RCC 7860 (cell line): ENCODE data around the gene CH25H.
"Not testable (repeated sequence)": the region's sequence is repeated elsewhere in the genome, so short reads cannot be mapped to it uniquely, and the experiment has no call there.

Experiments
- DNase-seq: peaks from one replicate; pipeline ENCODE4 v3.0.0-alpha.2; 2015; ENCODE audit warnings: low spot score
- FAIRE-seq: peaks from 2 replicates; lab custom pipeline; 2012; peaks lifted over from hg19 to GRCh38; lab: Jason Lieb, UNC

CH25H gene

DNA sequence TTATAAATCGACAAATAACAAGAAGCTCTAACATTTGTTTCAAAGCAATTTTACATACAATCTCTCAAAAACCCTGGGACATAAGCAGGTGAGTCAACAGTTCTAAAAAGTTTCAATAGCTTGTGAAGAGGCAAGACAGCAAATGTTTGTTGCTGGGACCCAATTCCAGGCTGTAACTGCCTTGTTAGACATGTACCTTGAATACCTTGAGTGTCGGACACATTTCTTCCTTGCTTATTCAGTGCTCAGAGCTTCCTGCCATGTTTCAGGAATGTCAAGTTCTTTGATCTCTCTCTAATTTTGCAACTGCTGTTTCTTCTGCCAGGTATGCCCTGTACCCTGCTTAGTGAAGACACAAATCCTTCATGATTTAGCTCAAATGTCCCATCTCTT is 5.1 kb downstream of the CH25H start:
- no peak for DNase-seq
- no peak for FAIRE-seq

DNA sequence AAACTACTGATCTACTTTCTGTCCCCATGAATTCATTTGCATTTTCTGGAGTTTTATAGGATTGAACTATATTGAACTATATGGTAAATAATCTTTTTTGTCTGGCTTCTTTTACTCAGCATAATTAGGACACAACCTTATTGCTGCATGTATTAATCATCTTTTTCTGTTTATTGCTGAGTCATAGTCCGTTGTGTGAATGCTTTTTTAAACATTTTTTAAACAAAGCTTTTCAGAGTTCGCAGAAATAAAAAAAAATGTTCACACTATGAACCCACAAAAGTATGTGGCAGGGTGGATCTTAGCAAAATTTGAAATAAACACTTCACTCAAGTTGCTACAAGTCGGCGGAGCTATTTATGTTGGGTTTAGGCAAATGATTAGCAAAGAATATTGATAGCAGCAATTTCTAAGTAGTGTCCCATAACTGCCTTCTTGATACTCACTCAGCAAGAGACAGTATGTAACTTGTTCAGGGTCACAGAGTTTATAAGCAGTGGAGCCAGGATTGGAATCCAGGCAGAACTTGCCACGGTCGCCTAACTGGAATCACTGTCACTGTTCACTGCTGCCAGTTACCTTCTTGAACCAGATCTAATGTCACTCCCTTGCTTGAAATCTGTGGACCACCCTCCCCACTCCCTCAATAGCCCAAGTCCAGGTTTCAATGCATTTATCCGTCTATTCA is 5.6 kb downstream of the CH25H start:
- FAIRE-seq, result no peak
- DNase-seq, result no peak

DNA sequence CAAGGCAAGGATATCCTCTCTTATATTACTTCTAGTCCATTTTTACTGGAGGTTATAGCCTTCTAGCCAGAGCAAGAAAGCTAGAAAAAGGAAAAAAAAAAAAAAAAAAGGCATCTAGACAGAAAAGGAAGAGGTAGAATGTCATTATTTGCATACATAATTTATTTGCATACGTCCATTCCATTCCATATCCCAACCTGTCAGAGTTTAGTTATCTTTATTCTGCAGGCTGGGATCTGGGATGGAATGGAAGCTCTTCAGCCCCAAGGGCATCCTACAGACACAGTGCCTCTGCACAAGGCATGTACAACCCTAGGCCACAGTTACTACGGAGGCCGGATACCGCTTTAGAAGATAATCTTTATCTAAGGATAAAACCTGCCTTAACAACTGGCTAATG is 9.6 kb downstream of the CH25H start:
- FAIRE-seq, result no peak
- no peak for DNase-seq

DNA sequence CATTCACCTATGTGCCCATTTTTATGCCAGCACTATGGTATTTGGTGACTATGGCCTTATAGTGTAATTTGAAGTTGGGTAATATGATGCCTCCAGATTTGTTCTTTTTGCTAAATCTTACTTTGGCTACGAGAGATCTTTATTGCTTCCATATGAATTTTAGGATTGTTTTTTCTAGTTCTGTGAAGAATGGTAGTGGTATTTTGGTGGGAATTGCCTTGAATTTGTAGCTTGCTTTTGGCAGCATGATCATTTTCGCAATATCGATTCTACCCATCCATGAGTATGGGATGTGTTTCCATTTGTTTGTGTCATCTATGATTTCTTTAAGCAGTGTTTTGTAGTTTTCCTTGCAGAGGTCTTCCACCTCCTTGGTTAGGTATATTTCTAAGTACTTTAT is 15.8 kb downstream of the CH25H start:
- not testable (repeated sequence) for DNase-seq, FAIRE-seq

DNA sequence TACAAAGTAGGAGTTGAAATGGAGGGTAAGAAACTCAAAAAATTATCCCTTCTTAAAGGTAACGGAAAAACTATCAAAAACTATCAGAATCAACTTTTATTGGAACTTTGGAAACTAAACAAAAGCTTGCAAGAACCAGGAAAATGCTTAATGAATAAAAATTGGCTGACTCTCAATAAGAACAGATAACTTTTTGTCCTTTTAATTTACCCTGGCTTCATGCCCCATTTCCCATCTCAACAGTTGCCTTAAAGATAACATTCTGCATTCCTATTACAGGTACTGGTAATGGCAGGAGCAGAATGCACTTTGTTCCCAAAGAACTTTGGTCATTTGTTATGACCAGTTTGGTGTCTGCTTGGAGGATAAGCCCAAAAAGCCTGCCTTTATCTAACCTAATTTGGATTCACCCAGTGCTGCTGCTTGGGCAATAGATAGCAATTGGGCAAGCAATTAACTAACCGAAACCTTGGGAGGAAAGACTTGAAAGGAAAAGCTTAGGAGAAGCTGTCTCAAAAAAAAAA is 17.8 kb downstream of the CH25H start:
- DNase-seq (no peak), FAIRE-seq (no peak)

DNA sequence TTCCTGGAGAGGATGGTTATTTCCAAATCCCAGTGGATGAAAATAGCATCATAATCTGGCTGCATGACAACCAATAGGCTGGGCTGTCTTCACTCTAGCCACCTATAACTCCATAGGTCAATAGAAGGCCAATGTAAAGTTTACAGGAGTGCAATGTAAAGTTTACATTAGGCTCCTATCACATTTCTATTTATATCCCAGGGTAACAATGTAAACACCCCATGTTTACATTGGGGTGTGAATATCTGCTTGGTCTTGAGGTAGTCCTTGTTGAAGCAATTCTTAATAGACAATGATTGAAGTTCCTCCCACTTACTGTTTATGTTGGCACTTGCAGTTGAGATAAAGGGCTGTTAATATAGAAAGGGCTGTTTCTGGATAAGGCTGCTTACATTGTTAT is 21.5 kb downstream of the CH25H start:
- DNase-seq, result no peak
- FAIRE-seq, result no peak

DNA sequence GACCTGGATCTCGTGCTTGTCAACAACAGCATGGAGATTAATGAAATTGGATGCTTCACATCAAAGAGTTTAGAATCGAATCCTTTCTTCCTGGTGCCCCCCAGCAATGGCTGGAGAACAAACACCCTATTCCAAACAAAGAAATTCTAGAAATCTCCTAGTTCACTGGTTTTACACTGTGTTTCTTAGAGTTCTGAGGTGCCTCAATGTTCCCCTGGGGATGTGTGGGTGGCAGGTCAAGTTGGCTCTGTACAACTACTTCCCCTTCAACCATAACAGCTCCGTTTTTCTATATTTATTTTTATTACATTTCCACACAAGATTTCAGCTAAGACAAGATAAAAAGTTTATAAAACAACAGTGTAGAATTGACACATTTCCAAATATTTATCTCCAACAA is 22.5 kb downstream of the CH25H start:
- FAIRE-seq, result no peak

DNA sequence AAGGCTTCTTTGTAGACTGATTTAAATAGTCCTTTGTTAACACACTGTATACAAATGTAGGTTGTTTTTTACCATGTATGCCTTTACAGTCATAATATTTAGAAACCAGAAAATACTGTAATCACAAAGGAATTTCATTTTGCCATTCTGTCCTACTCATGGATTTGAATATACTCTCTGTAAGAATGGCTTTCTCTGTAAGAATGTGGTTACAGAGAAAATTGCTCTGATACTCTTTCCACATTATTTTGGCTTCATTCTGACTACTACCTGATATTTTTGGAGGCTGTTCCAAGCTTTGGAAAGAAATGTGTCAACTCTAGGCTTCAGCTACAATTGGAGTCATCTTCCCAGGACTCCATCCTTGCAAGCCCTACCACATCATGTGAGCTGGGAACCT is 23.5 kb downstream of the CH25H start:
- FAIRE-seq (no peak), DNase-seq (no peak)

More for the DNA sequence above, 22.5 kb downstream of the CH25H start:
- DNase-seq, result no peak

DNA sequence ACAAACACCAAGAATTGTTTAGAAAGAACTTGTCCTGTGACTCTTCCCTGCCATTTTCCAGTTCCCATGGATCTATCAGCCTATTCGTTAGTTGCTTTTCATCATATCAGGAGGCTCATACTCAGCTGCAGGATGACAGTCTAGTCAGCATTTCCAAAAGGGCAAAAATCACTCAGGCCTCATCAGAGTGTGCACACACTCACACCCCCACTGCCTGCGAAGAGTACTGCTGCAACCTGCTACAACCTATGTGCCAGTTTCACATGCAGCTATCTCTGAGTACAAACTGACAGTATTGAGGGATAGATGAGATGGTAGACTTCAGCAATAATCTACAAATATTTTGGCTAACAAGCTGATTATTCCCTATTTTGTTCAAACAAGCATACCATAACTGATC is 24.2 kb downstream of the CH25H start:
- FAIRE-seq, result no peak
- no peak for DNase-seq

DNA sequence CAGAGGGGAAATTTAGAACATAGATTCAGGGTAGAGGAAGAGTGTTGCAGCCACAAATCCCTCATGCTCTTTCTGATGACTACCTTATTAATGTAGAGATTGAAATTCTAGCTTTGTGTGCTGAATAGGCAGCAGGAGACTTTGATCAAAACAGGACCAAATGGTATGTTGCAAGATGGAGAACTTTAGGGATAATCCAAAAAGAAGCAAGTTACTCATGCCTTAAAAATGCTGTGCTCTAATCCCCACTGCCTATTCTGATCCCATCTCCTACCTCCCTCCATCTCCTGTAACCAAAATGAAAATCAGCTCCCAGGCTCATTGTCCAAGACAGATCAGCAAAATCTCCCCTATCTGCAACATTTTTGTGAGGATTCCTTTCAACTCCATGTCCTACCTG is 31.3 kb downstream of the CH25H start:
- FAIRE-seq, result no peak
- no peak for DNase-seq

DNA sequence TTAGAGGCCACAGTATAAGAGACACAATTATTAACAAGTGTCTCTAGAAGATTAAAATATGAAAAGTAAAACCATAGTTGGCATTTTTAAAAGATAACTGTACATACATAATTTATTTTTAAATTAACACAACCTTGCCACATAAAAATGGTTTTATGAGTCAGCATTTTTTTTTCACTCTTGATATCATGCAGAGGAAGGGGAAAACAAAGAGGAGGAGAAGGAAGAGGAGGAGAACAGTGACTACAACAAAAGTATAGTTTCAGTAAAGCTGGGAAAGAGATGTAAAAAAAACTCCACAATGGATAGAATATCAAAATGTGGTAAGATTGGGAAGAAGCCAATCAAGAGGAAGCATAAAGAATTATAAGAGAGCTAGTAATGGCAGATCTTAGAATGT is 34.0 kb downstream of the CH25H start:
- no peak for FAIRE-seq
- no peak for DNase-seq

DNA sequence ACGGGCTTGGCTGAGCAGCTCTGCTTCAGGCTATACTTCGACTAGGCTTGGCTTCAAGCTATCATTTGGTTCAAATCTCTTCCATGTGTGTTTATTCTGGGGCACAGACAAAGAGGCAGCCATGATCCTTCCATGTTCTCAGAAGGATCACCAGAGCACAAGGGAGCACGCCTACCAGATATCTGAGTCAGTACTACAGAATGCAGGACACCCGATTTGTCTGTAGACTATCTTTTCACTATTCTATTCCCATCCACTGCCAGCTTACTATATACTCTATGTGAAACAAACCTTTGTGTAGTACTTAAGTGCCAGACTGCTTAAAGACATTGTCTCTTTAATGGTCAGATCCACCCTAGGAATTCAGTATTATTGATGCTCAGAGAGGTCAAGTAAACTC is 35.1 kb downstream of the CH25H start:
- DNase-seq, result no peak
- no peak for FAIRE-seq

DNA sequence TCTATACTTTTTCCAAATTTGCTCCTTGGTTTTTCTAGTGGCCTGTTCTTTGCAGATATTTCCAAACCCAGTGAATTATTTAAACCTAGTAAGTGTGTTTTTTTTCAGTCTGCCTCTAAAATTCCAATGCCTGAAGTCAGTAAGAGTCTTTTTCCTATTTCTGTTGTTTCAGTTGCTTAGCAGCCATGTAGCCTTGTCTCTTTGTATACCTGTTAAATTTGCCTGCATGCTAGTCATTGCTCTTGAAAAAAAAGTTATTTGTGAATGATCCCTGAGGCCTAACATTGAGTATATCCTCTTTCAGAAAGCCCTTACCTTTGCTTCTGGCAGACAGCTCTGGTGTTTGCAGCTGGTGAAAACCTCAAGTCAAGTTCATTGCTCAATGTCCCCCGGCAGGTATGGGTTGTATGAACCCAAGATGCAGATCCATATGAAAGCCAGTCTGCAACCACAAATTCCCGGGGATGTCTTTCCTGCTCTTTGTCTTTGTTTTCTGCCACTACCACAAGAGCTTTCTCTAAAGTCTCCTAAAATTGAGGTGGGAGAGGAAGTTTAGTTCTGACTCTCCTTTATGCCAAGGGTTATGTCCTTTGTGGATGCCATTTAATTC is 35.7 kb downstream of the CH25H start:
- DNase-seq (no peak), FAIRE-seq (no peak)

DNA sequence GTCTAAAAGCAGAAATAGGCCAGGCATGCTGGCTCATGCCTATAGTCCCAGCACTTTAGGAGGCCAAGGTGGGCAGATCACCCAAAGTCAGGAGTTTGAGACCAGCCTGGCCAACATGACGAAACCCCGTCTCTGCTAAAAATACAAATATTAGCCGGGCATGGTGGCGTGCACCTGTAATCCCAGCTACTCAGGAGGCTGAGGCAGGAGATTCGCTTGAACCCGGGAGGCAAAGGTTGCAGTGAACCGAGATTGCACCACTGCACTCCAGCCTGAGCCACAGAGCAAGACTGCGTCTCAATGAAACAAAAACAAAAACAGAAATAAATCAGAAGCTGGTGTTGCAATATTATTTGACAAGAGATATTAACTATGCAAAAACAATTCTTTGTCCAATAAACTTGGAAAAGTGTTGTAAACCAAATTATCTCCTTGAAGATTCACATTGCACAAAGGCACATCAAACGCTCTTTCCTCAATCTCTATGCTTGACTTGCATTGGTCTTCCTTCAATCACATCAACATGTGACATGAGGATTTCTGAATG is 38.7 kb downstream of the CH25H start:
- FAIRE-seq, DNase-seq: not testable (repeated sequence)

DNA sequence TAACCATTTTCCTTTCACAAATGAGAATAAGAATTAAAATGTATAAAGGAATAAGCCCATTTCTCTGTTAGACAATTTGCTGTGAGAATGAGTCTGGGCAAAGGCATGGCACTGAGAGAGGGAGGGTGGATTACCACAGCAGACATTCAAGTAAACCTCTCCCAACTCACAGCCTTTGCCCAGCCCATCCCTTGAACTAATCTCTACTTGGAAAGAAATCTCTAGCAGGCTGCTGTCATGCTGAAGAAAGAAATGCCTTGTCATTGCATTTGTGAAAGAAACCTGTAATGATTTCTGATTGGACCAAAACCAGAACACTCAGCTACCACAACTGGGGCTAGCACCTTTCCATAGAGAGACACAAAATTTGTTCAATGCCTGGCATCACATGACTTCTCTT is 39.2 kb downstream of the CH25H start:
- DNase-seq (no peak), FAIRE-seq (no peak)

DNA sequence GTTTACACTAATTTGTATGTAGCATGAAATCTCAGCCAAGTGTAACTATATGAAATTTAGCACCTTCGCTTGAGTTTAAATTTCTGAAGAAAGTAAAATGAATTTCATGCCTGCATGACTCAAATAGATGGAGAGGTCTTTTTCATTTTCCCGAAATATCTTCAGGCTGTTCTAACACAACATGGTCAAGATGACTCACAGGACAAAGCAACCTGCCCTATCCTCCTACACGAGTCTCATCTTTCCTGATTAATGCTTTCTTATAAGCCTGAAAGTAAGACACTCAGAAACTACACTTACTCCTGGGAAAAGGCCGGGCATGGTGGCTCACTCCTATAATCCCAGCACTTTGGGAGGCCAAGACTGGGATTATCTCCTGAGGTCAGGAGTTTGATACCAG is 41.2 kb downstream of the CH25H start:
- no peak for DNase-seq
- FAIRE-seq, result no peak

DNA sequence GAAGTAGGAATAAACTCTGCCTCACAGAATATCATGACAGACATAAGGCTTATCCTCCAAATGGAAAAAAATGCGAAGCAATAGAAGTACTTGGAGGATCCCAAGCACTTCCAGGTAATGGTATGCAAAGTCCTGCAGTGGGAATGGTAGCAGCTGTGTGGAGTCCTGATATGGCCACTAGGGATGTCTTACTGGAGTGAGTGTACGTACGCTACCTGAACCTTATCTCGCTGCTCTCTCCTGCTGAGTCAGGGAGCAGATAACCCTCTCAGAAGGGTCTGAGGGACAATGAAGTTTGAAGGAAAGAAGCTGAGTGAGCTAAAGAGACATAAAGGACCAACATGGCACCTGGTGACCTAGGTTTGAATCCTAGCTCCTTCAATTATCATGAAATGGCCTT is 42.2 kb downstream of the CH25H start:
- no peak for DNase-seq
- no peak for FAIRE-seq

DNA sequence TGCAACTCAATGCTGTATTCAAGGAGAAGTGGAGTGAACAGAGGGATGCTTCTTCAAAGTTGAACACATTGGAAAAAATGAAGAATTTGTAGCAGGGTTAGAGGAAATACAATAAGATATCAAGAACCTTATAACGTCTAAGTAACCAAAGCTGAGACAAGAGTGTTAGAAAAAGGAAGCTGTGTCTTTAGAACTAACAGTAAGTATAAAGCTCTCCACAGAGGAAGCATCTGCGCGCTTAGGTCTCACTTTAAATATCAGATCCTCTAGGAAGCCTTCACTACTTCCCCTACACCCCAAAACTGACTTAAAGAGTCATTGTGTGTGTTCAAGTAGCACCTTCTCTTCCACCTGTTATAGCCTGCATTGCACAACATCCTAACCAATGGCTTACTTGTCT is 43.0 kb downstream of the CH25H start:
- DNase-seq (no peak), FAIRE-seq (no peak)

DNA sequence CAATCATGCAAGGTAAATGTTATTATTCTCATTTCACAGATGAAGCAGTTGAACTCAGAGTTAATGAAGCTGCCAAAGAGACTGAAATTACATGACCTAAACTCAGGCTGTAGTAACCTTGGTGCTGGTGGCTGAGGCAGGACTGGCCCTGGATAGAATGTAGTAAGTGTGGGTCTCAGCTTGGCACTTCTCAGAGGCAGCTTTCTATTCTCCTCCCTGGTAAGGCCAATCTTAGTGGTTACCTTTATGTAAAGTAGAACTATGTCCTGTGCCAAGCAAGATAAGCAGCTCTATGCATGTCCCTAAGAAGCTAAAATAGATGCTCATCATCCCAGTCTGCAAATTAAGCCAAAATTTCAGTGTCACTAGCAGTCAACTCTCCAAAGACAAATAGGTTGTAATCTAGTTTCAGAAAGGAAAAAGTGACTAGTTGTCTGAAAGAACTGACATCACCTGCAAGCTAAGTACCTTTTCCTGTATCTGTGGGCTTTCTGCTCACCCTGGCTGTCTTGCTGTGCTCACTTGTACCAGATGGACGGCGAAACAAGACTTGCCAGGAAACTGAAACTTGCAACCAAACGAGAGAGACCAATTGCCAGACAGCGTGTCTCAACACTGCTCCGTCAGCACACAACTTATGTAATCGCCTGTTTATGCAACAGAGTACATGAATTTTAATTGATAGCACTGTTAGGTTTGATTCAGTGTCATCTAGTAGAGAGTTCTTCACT is 43.7 kb downstream of the CH25H start:
- DNase-seq (no peak), FAIRE-seq (no peak)

DNA sequence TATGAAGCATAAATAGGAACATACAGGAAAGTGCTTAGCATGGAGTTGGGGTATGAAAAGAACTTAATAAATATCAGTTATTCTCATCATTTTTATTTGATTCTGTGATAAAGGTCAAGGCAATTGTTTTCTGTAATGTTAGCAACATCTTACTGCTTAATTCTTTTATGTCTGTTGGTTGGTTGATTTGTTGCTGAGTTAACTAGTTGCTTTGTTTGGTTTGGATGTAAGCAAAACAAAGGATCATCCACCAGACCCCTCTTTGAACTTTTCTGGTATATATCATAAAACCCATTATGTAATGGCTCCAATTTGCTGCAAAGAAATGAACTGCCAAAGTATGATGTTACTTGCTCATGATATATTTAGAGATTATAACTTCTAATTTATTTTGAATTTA is 44.5 kb downstream of the CH25H start:
- no peak for FAIRE-seq
- no peak for DNase-seq

DNA sequence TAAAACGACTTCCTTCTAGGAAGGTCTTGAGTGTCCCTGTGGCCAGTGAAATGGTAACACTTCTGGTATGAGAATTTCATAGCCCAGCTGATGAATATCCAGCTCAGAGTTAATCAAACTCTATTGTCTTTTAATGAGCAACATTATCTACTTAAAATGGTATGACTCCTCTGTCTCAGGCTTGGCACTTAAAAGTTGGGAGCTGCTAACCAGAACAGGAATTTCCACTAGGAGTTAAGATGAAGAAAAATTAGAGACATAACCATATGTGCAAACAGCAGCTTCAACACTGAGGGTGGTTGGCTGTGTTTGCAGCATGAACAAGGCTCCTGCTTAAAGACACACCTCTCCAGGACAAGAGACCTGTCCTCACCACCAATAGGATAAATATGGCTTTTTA is 46.8 kb downstream of the CH25H start:
- DNase-seq (no peak), FAIRE-seq (no peak)

DNA sequence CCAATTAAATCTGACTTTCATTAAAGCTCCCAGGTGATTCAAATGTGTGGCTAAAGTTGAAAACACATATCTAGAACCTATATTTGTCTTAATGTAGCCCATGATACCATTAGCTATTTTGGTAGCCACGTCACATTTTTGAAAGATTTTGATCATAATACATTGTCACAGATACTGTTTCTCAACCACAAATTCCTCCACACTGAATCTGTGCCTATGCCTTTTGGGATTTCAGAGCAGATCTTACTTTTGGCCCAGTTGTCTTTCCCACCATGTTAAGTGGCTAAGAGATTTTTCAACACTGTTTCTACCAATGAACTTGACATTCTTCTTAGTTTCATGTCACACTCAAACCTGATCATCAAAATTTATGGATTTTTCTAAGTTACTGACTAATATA is 47.4 kb downstream of the CH25H start:
- DNase-seq (no peak), FAIRE-seq (no peak)
